Urothelium cell line (cell line): ENCODE data around the gene NPAS3.

Experiments
- DNase-seq: peaks from one replicate; pipeline ENCODE4 v3.0.0; 2011; ENCODE audit warnings: low spot score, mixed read lengths
- FAIRE-seq: peaks from 2 replicates; lab custom pipeline; 2011; peaks lifted over from hg19 to GRCh38; lab: Jason Lieb, UNC

The NPAS3 gene

GRCh38 chr14:33563901-33564197 is 625.2 kb downstream of the NPAS3 start:
- no peak for DNase-seq
- no peak for FAIRE-seq

- DNase-seq (peak; percentile 73), FAIRE-seq (no peak)
Measured at GRCh38 chr14:33564774-33565630, 626.3 kb downstream of the NPAS3 start.

- no peak for FAIRE-seq
- no peak for DNase-seq
Measured at GRCh38 chr14:33566082-33566481, 627.4 kb downstream of the NPAS3 start.

- DNase-seq (peak; percentile 20), FAIRE-seq (no peak)
Measured at GRCh38 chr14:33567023-33567728, 628.5 kb downstream of the NPAS3 start.

GRCh38 chr14:33567731-33568130 is 629.1 kb downstream of the NPAS3 start:
- no peak for FAIRE-seq
- DNase-seq: no peak

- DNase-seq: no peak
- no peak for FAIRE-seq
Measured at GRCh38 chr14:33568935-33569579, 630.4 kb downstream of the NPAS3 start.

- no peak for DNase-seq
- no peak for FAIRE-seq
Measured at GRCh38 chr14:33569821-33570687, 631.4 kb downstream of the NPAS3 start.

GRCh38 chr14:33570694-33571310 is 632.1 kb downstream of the NPAS3 start:
- no peak for FAIRE-seq

GRCh38 chr14:33573301-33573880 is 634.7 kb downstream of the NPAS3 start:
- FAIRE-seq: no peak
- no peak for DNase-seq

More at GRCh38 chr14:33570694-33571310, 632.1 kb downstream of the NPAS3 start:
- no peak for DNase-seq

- DNase-seq (no peak), FAIRE-seq (no peak)
Measured at GRCh38 chr14:33576014-33576413, 637.3 kb downstream of the NPAS3 start.

GRCh38 chr14:33578461-33579216 is 640.0 kb downstream of the NPAS3 start:
- FAIRE-seq (no peak), DNase-seq (no peak)

- FAIRE-seq (no peak), DNase-seq (no peak)
Measured at GRCh38 chr14:33580231-33580749, 641.6 kb downstream of the NPAS3 start.

GRCh38 chr14:33580841-33581240 is 642.2 kb downstream of the NPAS3 start:
- no peak for FAIRE-seq
- no peak for DNase-seq

- no peak for FAIRE-seq
Measured at GRCh38 chr14:33584697-33585096, 646.0 kb downstream of the NPAS3 start.

GRCh38 chr14:33586806-33587205 is 648.1 kb downstream of the NPAS3 start:
- FAIRE-seq (no peak), DNase-seq (no peak)

More at GRCh38 chr14:33584697-33585096, 646.0 kb downstream of the NPAS3 start:
- no peak for DNase-seq

- no peak for FAIRE-seq
Measured at GRCh38 chr14:33587791-33588190, 649.1 kb downstream of the NPAS3 start.

GRCh38 chr14:33588771-33589170 is 650.1 kb downstream of the NPAS3 start:
- no peak for DNase-seq
- no peak for FAIRE-seq

More at GRCh38 chr14:33587791-33588190, 649.1 kb downstream of the NPAS3 start:
- no peak for DNase-seq

GRCh38 chr14:33589334-33589733 is 650.7 kb downstream of the NPAS3 start:
- no peak for FAIRE-seq
- DNase-seq: peak; percentile 52
